Measurements from ENCODE around the gene ANGPTL2.

Gene ANGPTL2

GRCh38 chr9:127051881-127052595 lies 70.4 kb downstream of the ANGPTL2 start:
- FAIRE-seq: no peak
- DNase-seq (ENCODE audit: low spot score): no peak

- no peak for DNase-seq (ENCODE audit: low spot score)
- no peak for FAIRE-seq
These were observed 71.8 kb downstream of the ANGPTL2 start for GRCh38 chr9:127050591-127051001.

GRCh38 chr9:127050152-127050551 lies 72.3 kb downstream of the ANGPTL2 start:
- FAIRE-seq: no peak

GRCh38 chr9:127049581-127049980 lies 72.9 kb downstream of the ANGPTL2 start:
- FAIRE-seq (no peak), DNase-seq (ENCODE audit: low spot score) (no peak)

More at GRCh38 chr9:127050152-127050551, 72.3 kb downstream of the ANGPTL2 start:
- no peak for DNase-seq (ENCODE audit: low spot score)

GRCh38 chr9:127049044-127049443 lies 73.4 kb downstream of the ANGPTL2 start:
- DNase-seq (ENCODE audit: low spot score) (peak; percentile 65), FAIRE-seq (peak; percentile 15)

GRCh38 chr9:127047971-127048370 lies 74.5 kb downstream of the ANGPTL2 start:
- DNase-seq (ENCODE audit: low spot score): no peak
- no peak for FAIRE-seq

- DNase-seq (ENCODE audit: low spot score): no peak
- FAIRE-seq: no peak
These were observed 77.3 kb downstream of the ANGPTL2 start for GRCh38 chr9:127045148-127045547.

GRCh38 chr9:127039492-127039891 lies 82.9 kb downstream of the ANGPTL2 start:
- no peak for FAIRE-seq
- DNase-seq (ENCODE audit: low spot score): no peak

- FAIRE-seq: no peak
- DNase-seq (ENCODE audit: low spot score): no peak
These were observed 83.9 kb downstream of the ANGPTL2 start for GRCh38 chr9:127038531-127038930.
